ENCODE measurements around the gene RER1.

DNA sequence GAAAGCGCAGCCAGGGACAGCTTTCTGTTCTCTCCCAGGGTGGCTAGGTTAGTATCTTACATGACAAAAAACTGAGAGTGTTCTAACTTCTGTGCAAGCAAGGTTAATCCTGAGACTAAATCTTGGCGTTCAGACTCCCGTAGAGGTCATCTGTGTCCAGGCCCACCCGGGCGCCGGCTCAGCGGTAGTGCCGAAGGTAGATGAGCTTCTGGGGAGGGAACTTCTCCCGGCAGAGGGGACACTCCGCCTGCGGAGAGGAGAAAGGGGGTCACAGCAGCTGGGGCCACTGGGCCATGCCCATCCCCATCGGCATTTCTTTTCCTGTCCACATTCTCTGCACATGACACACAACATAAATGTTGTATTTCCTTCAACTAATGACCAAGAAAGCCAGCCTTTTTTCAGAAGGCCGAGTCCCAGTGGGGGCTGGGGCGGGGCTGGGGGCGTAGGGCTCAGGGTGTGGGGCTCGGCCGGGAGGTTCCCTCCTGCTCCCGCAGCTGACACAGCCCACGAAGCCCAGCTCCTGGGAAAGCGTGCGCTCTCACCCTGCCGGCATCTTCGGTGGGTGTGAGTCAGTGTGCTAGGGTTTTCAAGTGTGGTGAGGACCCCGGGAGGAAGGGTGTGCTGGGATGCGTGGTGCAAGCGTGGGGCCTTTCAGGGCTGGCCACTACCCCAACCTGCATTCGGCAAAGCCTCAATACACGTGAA is 14.1 kb downstream of the RER1 start:
- TF ChIP-seq CTCF (IDR thresholded peaks at IDR 0.05) (no peak), POLR2A (IDR thresholded peaks at IDR 0.05) (no peak), POLR2AphosphoS5 (IDR thresholded peaks at IDR 0.05) (no peak)

All from breast epithelium (tissue), 3 donors.